Ovary (tissue), 9 donors: Measurements from ENCODE around the gene COMTD1. TPM values are rescaled to one million over a fixed set of nuclear protein-coding genes. Genes with fewer than 3 reads are reported as not detected.

Source experiments
- DNase-seq, 5 donors: peaks; one replicate each; pipeline ENCODE4 v3.0.0-alpha.2; 2019 to 2020
- H3K27ac ChIP-seq, 2 donors: fragments of 200-600 bp; one replicate each; pipeline versions ENCODE4 v1.5.1 to v1.8.0; 2019 to 2022
- H3K27me3 ChIP-seq: fragments of 200-600 bp; one replicate; pipeline ENCODE4 v1.8.0; 2022
- H3K36me3 ChIP-seq: fragments of 200-600 bp; sonication (generic); one replicate; pipeline ENCODE4 v1.5.1; 2019
- H3K4me1 ChIP-seq: one replicate; pipeline ENCODE4 v1.8.1; 2013; ENCODE audit warnings: mild to moderate bottlenecking, moderate library complexity; ENCODE audit not compliant: insufficient read depth
- H3K4me3 ChIP-seq: fragments of 200-600 bp; sonication (generic); one replicate; pipeline ENCODE4 v1.5.1; 2017
- H3K9me3 ChIP-seq, 2 donors: fragments of 200-600 bp in 1 of 2; sonication (generic) in 1 of 2; one replicate each; pipeline versions ENCODE4 v1.5.1 to v1.8.1; 2013 to 2019; ENCODE audit warnings: mild to moderate bottlenecking in 1 of 2, moderate library complexity in 1 of 2
- CTCF ChIP-seq, 3 donors: fragments of 450-650 bp in 2 of 3; fragments of 200-600 bp in 1 of 3; IDR thresholded peaks; one replicate each; pipeline versions ENCODE4 v1.5.1 to v1.8.0; 2016 to 2022; ENCODE audit warnings: antibody characterized with exemption in 3 of 3, mild to moderate bottlenecking in 1 of 3
- EP300 ChIP-seq: sonication (generic); formaldehyde crosslinking; IDR thresholded peaks from one replicate; pipeline ENCODE4 v1.6.1; 2017; ENCODE audit warnings: antibody characterized with exemption
- POLR2A ChIP-seq: fragments of 450-650 bp; IDR thresholded peaks from one replicate; pipeline ENCODE4 v1.6.1; 2017; ENCODE audit warnings: antibody characterized with exemption, mild to moderate bottlenecking, moderate library complexity
- WGBS, 3 donors: extraction: QIAGEN DNeasy Blood & Tissue Kit in 1 of 3; methylation state at CpG; one replicate each; pipeline versions ENCODE4 v1.1.5 to v1.1.7; 2013 to 2017; 5-methylcytosine and 5-hydroxymethylcytosine counted together
- intact Hi-C, 4 donors: fragments of 100-400 bp; cut with DNase I; formaldehyde crosslinking; loops; one replicate each; pipeline versions ENCODE4 v1.11.0 to v1.15.1; 2022 to 2023
- polyA plus RNA-seq, 2 donors: library from polyadenylated mRNA; stranded (reverse); fragments of 200-250 nt in 1 of 2; fragments of 350-450 nt in 1 of 2; fragmentation: Illumina TruSeq in 1 of 2; extraction: RNeasy Lipid Tissue Mini Kit (QIAGEN cat#74804) in 1 of 2; gene quantifications; one replicate each; pipeline ENCODE4 v1.2.3, GENCODE V29; 2013 to 2014
- total RNA-seq, 7 donors: library from RNA; depleted of rRNA in 2 of 7; stranded (reverse); fragments of >200 nt in 2 of 7; fragmentation: NEBNext Ultra II Directional in 3 of 7; extraction: Animal tissue kit (Norgen Biotek cat#: 25700) in 3 of 7; gene quantifications; one replicate each; pipeline versions ENCODE4 v1.1.0 to v1.2.4, GENCODE V29; 2016 to 2023
- donor health status: DM: no; HTN: no; CAD: no; lungs with moderate emphysema.
- donor health status: DM: no; HTN: no; CAD: no.
- donor health status: Bipolar disorder and iron deficiency.
- donor health status: DM: yes; HTN: yes; CAD: no.
- donor health status: DM: no; HTN: no; CAD: no.
- donor health status: DM: yes; HTN: yes; CAD: no.

COMTD1 gene
- total and polyA plus RNA-seq, 9 donors: 14.2 to 37.3 (median 18.2) TPM; not detected in 1

- no peaks in the 10 kb centered on the region for H3K4me1 ChIP-seq
- intact Hi-C loops: no loop called here
- no peaks in the 10 kb centered on the region for H3K36me3 ChIP-seq
- no peaks in the 10 kb centered on the region for H3K9me3 ChIP-seq
- DNase-seq: no peak
- no peak overlapping the region for H3K27ac ChIP-seq
- 78 to 89% (median 86%) methylated on average over 3 of the region's 3 CpGs for WGBS, 3 donors
- TF ChIP-seq CTCF (IDR thresholded peaks at IDR 0.05): no peak
- no peak for TF ChIP-seq POLR2A
- TF ChIP-seq EP300: no peak
- H3K4me3 ChIP-seq: no peak overlapping the region
- no peaks in the 10 kb centered on the region for H3K27me3 ChIP-seq
Measured at GRCh38 chr10:75250934-75251333, 15.2 kb upstream of the COMTD1 start.

DNA sequence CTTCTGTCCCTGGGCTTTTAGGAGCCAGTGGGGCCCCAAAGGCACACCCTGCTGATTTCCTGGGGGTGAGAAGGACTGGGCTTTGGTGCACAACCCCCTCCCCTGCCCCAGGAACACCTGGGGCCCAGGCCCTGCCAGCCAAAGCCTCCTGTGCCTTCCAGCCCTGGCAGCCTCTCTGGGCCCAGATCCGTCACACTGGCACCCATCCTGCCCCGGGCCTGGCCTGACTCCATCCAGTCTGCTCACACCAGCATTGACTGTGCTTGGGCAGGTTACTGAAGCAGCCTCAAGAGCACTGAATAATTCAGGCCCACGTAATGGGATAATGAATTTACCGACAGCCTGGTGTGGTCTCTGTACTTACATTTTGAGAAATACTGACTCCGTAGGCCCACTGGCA lies 12.0 kb upstream of the COMTD1 start:
- WGBS, 3 donors: 85 to 96% (median 87%) methylated on average over 5 of the region's 5 CpGs
- TF ChIP-seq CTCF (IDR thresholded peaks at IDR 0.05) (no peak), EP300 (no peak), POLR2A (no peak)
- intact Hi-C loops: loop anchor here in 1 of 4 donors (10.0 kb wide), 1 partner anchor 513 kb away; no protein-coding TSS in a partner anchor
- H3K27ac ChIP-seq: no peak overlapping the region
- H3K36me3 ChIP-seq: no peaks in the 10 kb centered on the region
- DNase-seq: no peak
- H3K4me3 ChIP-seq: no peak overlapping the region
- no peaks in the 10 kb centered on the region for H3K9me3 ChIP-seq
- H3K27me3 ChIP-seq: no peaks in the 10 kb centered on the region
- no peaks in the 10 kb centered on the region for H3K4me1 ChIP-seq

- Histone ChIP-seq H3K4me3 (no peak overlapping the region), H3K27me3 (no peaks in the 10 kb centered on the region), H3K4me1 (no peaks in the 10 kb centered on the region), H3K27ac (no peak overlapping the region), H3K36me3 (no peaks in the 10 kb centered on the region), H3K9me3 (no peaks in the 10 kb centered on the region)
- intact Hi-C loops: loop anchor here in 1 of 4 donors (10.0 kb wide), 1 partner anchor 512 kb away; no protein-coding TSS in a partner anchor
- DNase-seq: no peak
- TF ChIP-seq CTCF (IDR thresholded peaks at IDR 0.05) (no peak), EP300 (no peak), POLR2A (no peak)
- 83 to 88% (median 88%) methylated on average over 6 of the region's 6 CpGs for WGBS, 3 donors
Measured at GRCh38 chr10:75246506-75246905, 10.7 kb upstream of the COMTD1 start.

DNA sequence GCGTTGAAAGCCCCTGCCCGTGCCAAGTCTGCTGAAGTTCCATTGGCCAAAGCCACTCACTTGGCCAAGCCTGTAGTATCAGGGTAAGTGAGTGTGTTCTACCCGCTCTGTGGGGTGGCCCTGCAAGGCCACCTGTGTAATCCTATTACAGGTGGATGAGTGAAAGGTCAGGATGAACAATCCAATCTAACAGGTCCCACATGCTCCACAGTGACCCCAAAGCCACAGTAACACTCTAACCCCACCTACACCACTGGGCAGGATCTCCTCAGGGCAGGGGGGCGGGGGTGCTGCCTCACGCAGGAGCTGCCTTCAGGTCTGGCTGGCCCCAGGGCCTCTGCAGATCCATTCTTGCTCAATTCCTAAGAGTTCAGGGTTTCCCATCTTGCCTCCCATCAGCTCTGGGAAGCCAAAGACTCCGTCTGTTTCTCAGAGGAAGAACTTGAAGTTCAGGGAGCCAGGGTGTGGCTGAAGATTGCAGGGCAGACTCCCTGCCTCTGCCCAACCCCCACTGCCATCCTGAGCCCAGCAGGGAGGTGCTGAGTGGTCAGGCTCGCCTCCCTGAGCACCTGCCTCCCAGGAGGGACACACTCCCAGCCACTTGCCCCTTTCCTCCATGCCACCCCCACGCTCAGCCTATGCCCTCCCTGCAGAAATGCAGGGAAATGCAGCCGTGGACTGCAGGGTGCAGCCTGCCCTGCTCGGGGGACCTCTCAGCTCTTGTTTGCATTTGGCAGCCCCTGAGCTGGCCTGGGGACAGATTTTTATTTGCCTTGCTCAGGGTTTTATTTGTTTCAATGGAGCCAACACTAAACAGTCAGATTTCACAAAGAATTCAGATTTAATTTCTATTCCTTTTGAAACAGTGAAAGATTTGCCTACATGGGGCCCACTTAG lies 9.8 kb upstream of the COMTD1 start:
- Histone ChIP-seq H3K27ac (no peak overlapping the region), H3K4me3 (no peak overlapping the region), H3K9me3 (no peaks in the 10 kb centered on the region), H3K27me3 (no peaks in the 10 kb centered on the region), H3K36me3 (no peaks in the 10 kb centered on the region), H3K4me1 (no peaks in the 10 kb centered on the region)
- TF ChIP-seq EP300: no peak
- TF ChIP-seq POLR2A: no peak
- 75 to 81% (median 80%) methylated on average over 10 of the region's 10 CpGs for WGBS, 3 donors
- DNase-seq: no peak
- intact Hi-C loops: loop anchor here in 1 of 4 donors (10.0 kb wide), 1 partner anchor 511 kb away; no protein-coding TSS in a partner anchor
